GM12865 (cell line): ENCODE data around the gene ALDH1B1.

ENCODE experiments used
- DNase-seq: peaks from one replicate; pipeline ENCODE4 v3.0.0; 2010; ENCODE audit warnings: low read depth
- H3K4me3 ChIP-seq: 2 replicates; pipeline ENCODE4 v1.5.1; 2011; ENCODE audit warnings: mild to moderate bottlenecking, low read depth, low read length, control low read depth
- TF ChIP-seq, protein P1 (sequence below): IDR thresholded peaks from 2 replicates; pipeline ENCODE4 v1.5.1; 2011; ENCODE audit warnings: low read length, control low read depth, low read depth, inconsistent platforms; ENCODE audit not compliant: insufficient read depth; ENCODE audit errors: missing control alignments

ALDH1B1 gene

DNA sequence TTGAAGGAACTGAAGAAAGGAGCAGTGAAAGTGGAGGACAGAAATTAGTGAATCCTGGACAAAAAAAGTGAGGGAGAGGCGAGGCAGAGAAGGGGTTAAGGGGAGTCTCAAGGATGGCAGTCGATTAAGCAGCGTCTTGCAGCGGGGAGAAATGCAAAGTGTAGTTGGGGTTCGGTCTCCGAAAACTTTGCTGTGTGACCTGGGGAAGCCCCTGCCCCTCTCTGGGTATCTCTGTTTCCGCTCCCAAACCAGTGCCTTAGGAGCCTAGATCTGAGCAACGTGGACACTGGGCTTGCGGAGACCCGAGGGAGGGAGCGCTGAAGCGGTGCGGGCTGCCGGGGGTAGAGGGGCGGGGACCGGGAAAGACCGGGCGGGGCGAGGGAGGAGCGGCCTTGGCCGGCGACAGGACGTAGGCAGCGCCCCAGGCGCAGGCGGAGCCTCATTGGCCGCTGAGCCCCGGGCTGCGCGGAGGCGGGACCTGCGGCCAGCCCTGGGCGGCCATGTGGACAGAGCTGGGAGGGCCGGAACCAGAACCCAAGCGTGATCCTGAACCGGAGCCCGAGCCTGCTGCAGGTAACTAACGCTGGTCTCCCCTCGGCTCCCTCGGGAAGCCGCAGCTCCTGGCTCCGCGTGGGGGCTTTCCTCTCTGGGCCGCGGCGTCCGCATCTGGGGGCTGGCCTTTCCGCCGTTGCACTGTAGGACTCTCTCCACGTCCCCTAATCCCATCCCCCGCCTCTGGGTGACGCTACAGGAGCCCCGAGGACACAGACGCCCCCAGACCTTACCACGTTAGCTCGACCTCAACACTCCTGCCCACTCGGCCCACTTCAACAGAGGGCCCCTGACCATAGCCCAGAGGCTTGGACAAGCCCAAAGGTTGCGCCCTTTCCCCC, at the start of gene ALDH1B1:
ALDH1B1 (plus strand) TSS at position 468 of the 893 bp plus-strand sequence. CDS start 3,047 bp downstream, outside the sequence.
- H3K4me3 ChIP-seq, result peak within 1 kb of the TSS; percentile 89
- peak; percentile 87 for DNase-seq
- TF ChIP-seq, protein P1, sequence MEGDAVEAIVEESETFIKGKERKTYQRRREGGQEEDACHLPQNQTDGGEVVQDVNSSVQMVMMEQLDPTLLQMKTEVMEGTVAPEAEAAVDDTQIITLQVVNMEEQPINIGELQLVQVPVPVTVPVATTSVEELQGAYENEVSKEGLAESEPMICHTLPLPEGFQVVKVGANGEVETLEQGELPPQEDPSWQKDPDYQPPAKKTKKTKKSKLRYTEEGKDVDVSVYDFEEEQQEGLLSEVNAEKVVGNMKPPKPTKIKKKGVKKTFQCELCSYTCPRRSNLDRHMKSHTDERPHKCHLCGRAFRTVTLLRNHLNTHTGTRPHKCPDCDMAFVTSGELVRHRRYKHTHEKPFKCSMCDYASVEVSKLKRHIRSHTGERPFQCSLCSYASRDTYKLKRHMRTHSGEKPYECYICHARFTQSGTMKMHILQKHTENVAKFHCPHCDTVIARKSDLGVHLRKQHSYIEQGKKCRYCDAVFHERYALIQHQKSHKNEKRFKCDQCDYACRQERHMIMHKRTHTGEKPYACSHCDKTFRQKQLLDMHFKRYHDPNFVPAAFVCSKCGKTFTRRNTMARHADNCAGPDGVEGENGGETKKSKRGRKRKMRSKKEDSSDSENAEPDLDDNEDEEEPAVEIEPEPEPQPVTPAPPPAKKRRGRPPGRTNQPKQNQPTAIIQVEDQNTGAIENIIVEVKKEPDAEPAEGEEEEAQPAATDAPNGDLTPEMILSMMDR, result peak; percentile 20

DNA sequence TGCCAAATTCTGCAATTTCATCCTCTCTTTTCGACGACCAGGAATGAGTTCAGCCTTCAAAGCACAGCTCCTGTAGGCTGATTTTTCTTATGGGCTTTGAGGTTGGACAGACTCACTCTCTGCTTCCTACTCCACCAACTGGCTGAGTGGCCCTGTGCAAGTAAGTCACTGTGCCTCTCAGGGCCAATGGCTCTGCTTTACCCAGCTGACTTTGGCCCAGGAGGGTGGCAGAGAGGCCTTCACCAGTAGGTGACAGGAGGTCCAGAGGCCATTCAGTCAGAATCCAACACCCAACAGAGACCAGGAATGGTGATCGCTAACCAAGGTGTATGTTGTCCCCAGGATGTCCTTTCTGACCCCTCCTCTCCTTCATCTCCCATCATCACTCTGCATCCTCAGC, 49.5 kb upstream of the ALDH1B1 start:
- TF ChIP-seq, protein P1, result no peak

DNA sequence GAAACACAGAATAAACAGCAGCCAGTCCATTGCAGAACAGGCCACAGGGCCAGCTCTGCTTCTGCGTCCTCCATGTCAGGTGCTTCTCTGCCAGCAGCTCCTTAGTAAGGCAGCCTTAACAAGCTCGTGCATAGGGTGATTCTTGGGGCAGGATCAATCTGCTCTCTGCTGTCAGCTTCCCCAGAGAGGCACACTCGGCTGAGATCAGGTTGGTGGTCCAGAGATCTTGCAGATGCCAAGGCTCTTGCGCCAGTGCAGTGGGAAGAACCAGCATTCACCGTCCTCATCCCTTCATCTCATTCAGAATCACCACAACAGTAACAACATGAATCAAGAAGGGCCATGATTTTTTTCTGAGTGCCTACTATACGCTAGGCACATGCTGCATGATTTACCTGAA, 49.0 kb upstream of the ALDH1B1 start:
- DNase-seq, result no peak
- no peak overlapping the region for H3K4me3 ChIP-seq
- TF ChIP-seq, protein P1, result no peak

More for the DNA sequence above, 49.5 kb upstream of the ALDH1B1 start:
- DNase-seq, result no peak
- H3K4me3 ChIP-seq, result no peak overlapping the region

DNA sequence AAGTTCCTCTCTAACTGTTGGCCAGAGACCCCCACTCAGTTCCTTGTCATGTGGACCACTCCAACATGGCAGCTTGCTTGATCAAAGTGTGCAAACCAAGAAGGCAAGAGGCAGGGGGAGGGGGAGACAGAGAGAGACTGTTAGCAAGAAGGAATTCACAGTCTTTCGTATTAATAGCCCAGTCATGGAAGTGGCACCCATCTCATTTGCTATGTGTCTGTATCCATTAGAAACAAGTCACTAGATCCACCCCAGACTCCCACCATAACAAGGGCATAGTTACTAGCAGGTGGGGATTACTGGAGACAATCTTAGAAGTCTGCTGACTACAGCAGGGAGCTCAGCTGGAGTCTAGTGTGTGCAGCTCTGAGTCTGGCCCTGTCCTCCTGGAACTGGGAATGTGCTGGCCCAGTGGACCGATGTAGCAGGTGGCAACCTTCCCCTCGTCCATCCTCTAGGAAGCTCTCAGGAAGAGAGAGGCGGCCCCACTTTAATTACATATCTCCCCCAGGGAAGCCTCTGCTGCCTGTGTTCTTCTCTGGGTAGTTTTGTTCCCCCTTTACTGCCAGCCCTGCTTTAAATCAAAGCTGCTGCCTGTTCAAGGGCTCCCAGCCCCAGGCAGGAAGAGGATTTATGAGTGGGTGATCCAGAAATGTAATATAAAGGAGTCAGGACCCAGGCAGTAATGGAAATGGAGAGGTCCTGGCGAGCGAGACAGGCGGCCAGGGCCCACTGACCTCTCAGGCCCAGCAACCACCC, 47.8 kb upstream of the ALDH1B1 start:
- H3K4me3 ChIP-seq, result no peak overlapping the region
- no peak for DNase-seq
- TF ChIP-seq, protein P1, result no peak

DNA sequence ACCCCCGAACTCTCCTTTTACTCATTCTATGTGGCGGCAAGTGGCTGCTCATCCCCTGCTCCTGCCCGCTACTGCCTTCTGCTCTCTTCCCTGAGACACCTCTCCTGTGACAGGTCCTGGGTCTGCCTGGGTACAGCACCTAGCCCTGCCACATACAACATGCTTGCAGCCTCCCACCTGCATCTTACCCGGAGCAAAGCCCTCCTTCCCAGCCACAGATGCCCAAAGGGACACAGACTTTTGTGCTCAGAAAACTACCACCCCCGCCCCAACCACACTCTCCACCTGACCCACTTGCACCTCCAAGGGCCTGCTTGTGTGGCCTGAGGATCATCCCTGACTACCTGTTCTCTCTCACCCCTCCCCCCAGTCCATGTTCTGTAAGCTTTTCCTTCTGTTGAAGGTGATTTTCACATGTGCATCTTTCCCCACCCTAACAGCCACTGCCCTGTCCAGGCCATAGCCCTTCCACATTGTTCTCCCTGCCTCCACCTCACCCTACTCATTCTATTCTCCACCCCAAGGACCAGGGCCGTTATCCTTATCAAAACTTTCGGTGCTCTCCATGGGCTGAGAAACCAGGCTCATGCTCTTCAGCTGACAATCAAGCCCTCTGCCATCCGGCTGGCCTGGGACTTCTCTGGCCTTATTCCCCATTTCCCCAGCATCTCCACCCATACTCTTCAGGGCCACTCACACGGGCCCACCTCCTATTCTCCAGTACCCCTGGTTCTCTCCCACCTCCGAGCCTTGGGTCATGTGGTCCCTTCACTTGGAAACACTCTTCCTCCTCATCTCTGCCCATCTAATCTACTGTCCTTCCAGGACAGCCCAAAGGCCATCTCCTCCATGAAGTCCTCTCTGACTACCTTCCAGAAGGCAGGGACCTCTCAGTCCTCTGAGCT, 46.4 kb upstream of the ALDH1B1 start:
- DNase-seq, result no peak
- TF ChIP-seq, protein P1, result no peak
- no peak overlapping the region for H3K4me3 ChIP-seq

DNA sequence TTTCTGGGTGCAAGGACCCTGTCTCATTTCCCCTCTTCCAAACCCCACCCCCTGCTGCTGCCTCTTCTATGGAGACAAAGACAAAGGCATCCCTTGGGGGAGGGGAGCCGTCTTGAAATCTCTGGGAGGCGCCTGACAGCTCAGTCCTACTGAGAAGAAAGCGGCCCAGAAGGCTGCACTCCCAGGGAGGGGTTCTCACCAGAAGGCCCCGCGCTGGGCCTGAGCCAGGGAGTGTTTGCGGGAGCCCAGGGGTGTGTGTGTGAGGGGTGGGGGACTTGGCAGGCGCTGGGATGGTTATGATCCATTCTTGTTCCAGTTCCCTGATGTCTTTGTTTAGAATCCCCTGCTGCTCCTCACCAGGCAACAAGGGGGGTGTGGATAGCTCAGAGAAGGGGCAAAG, 45.7 kb upstream of the ALDH1B1 start:
- no peak for DNase-seq
- TF ChIP-seq, protein P1, result no peak

More for the DNA sequence above, 45.7 kb upstream of the ALDH1B1 start:
- no peak overlapping the region for H3K4me3 ChIP-seq
